Measurements from ENCODE around the gene SETD6. TPM values are rescaled to one million over a fixed set of nuclear protein-coding genes. Genes with fewer than 3 reads are reported as not detected.

SETD6 gene
- total RNA-seq, 5 donors from 2014 or later (not counting 1 experiment from before 2014, with no cell fraction given): 29.6 to 44.2 (median 35.1) TPM

Other genes starting within 250 kb of the SETD6 start
- not detected for gene PRSS54, start 220.5 kb upstream of the SETD6 start, total RNA-seq
- 1 to 10 TPM in 4 of 5 donors, under 1 TPM in 1; 0.98 to 1.6 (median 1.3) TPM for gene GINS3, start 123.0 kb upstream of the SETD6 start, total RNA-seq
- gene NDRG4, start 15.4 kb upstream of the SETD6 start, total RNA-seq: 1 to 10 TPM in 4 of 5 donors, under 1 TPM in 1; 0.66 to 3.6 (median 1.7) TPM
- gene CNOT1, start 114.3 kb downstream of the SETD6 start, total RNA-seq: 100 to 1,000 TPM; 205 to 238 (median 222) TPM
- gene SLC38A7, start 169.3 kb downstream of the SETD6 start, total RNA-seq: 10 to 100 TPM in 3 of 5 donors, 1 to 10 TPM in 2; 7.7 to 15.5 (median 13.4) TPM
- 10 to 100 TPM; 29.2 to 43.4 (median 42.0) TPM for gene GOT2, start 218.8 kb downstream of the SETD6 start, total RNA-seq

Measured in T-cell (primary cell).